GM12878 (cell line): Measurements from ENCODE around the gene RGS6. TPM values are rescaled to one million over a fixed set of nuclear protein-coding genes. Genes with fewer than 3 reads are reported as not detected.

Experiments used
- ATAC-seq: fragments of 200-7000 bp; cut with Tn5 transposase; 3 replicates; pipeline ENCODE4 v1.9.1; 2020; ENCODE audit warnings: mild to moderate bottlenecking, moderate library complexity
- BruUV-seq: library from RNA; stranded (reverse); fragments of 400-500 nt; replicated peaks from 2 replicates; lab custom pipeline; 2021; lab: Mats Ljungman, UMichigan
- CTCF ChIA-PET: fragments of 300-600 bp; sonication (Branson Sonifier 250); formaldehyde crosslinking; extraction: SDS; loops from one replicate; lab custom pipeline; 2021; ENCODE audit warnings: inconsistent platforms; lab: Yijun Ruan, JAX
- POLR2A ChIA-PET: fragments of 350-600 bp; formaldehyde crosslinking; extraction: SDS; loops from one replicate; lab custom pipeline; 2021; ENCODE audit warnings: inconsistent platforms; lab: Charles Lee
- RAD21 ChIA-PET: fragments of 300-600 bp; sonication (Branson Sonifier 250); formaldehyde crosslinking; loops from one replicate; lab custom pipeline; 2023; ENCODE audit warnings: antibody characterized with exemption; ENCODE audit not compliant: unreplicated experiment; lab: Charles Lee
- SMC1A ChIA-PET: fragments of 300-600 bp; sonication (Branson Sonifier 250); formaldehyde crosslinking; loops from one replicate; lab custom pipeline; 2023; ENCODE audit not compliant: unreplicated experiment, uncharacterized antibody; lab: Charles Lee
- DNase-seq: peaks from one replicate; pipeline ENCODE4 v3.0.0-alpha.2; 2011; ENCODE audit warnings: low read depth, low spot score
- FAIRE-seq: peaks from 3 replicates; lab custom pipeline; 2011; peaks lifted over from hg19 to GRCh38; lab: Jason Lieb, UNC
- H2AFZ ChIP-seq: 2 replicates; pipeline ENCODE4 v1.6.0; 2011; ENCODE audit warnings: low read depth, low read length, control low read depth; ENCODE audit not compliant: control insufficient read depth
- H3K27ac ChIP-seq: 2 replicates; pipeline ENCODE4 v1.5.1; 2011; ENCODE audit warnings: control low read depth; ENCODE audit not compliant: control insufficient read depth, insufficient read depth
- H3K27me3 ChIP-seq, 2 experiments: replicated peaks in 1 of 2; 2 replicates each; pipeline versions ENCODE4 v1.6.0 to v1.6.1; 2011; ENCODE audit warnings: low read length in 1 of 2; ENCODE audit not compliant: control insufficient read depth in 2 of 2, insufficient read depth in 2 of 2
- H3K36me3 ChIP-seq, 2 experiments: 2 replicates each; pipeline ENCODE4 v1.5.1; 2011; ENCODE audit warnings: low read length in 1 of 2; ENCODE audit not compliant: control insufficient read depth in 2 of 2, insufficient read depth in 2 of 2
- H3K4me1 ChIP-seq: 2 replicates; pipeline ENCODE4 v1.6.1; 2011; ENCODE audit warnings: mild to moderate bottlenecking, low read length, moderate library complexity, mixed read lengths; ENCODE audit not compliant: control insufficient read depth, insufficient read depth
- H3K4me2 ChIP-seq: 2 replicates; pipeline ENCODE4 v1.6.0; 2011; ENCODE audit warnings: control low read depth; ENCODE audit not compliant: control insufficient read depth, insufficient read depth
- H3K4me3 ChIP-seq: fragments of 200-600 bp; sonication (generic); 2 replicates; pipeline ENCODE4 v1.5.1; 2016
- H3K79me2 ChIP-seq: 2 replicates; pipeline ENCODE4 v1.6.0; 2011; ENCODE audit warnings: low read length; ENCODE audit not compliant: control insufficient read depth, insufficient read depth
- H3K9ac ChIP-seq: 2 replicates; pipeline ENCODE4 v1.8.0; 2011; ENCODE audit warnings: low read length, control low read depth, mixed read lengths; ENCODE audit not compliant: control insufficient read depth, insufficient read depth
- H3K9me3 ChIP-seq: replicated peaks from 3 replicates; pipeline ENCODE4 v1.5.1; 2011; ENCODE audit warnings: mild to moderate bottlenecking, low read length; ENCODE audit not compliant: control insufficient read depth, insufficient read depth
- H4K20me1 ChIP-seq: 2 replicates; pipeline ENCODE4 v1.6.0; 2011; ENCODE audit not compliant: control insufficient read depth, insufficient read depth
- ATF3 ChIP-seq: IDR thresholded peaks from 2 replicates; pipeline ENCODE4 v1.6.1; 2011; ENCODE audit warnings: low read depth, mild to moderate bottlenecking, low read length, moderate library complexity, borderline replicate concordance; ENCODE audit errors: extremely low read depth
- GATAD2B ChIP-seq: fragments of 450-650 bp; conservative IDR thresholded peaks from 2 replicates; pipeline ENCODE4 v1.6.1; 2017; ENCODE audit warnings: low read depth, mild to moderate bottlenecking, moderate library complexity
- HDAC2 ChIP-seq: fragments of 200-600 bp; sonication (generic); IDR thresholded peaks from 2 replicates; pipeline ENCODE4 v1.6.1; 2017
- JUNB ChIP-seq: IDR thresholded peaks from 2 replicates; pipeline ENCODE4 v1.6.1; 2016; ENCODE audit warnings: antibody characterized with exemption, mild to moderate bottlenecking
- MEF2B ChIP-seq: fragments of 450-650 bp; IDR thresholded peaks from 2 replicates; pipeline ENCODE4 v1.6.1; 2018; ENCODE audit warnings: mild to moderate bottlenecking, moderate library complexity; ENCODE audit not compliant: partially characterized antibody, poor library complexity, severe bottlenecking
- NFIC ChIP-seq: IDR thresholded peaks from 2 replicates; pipeline ENCODE4 v1.6.1; 2012; ENCODE audit warnings: low read depth, mild to moderate bottlenecking, inconsistent platforms, low read length, moderate library complexity
- RELB ChIP-seq: fragments of 450-650 bp; IDR thresholded peaks from 2 replicates; pipeline ENCODE4 v1.6.1; 2017; ENCODE audit warnings: low read depth, mild to moderate bottlenecking, moderate library complexity
- TARDBP ChIP-seq: IDR thresholded peaks from 2 replicates; pipeline ENCODE4 v1.6.1; 2016; ENCODE audit warnings: borderline replicate concordance
- WGBS: methylation state at CpG from one replicate; pipeline ENCODE4 v1.1.6; 2016; ENCODE audit warnings: low lambda C conversion rate; ENCODE audit not compliant: insufficient replicate concordance, insufficient coverage; ENCODE audit errors: missing lambda C conversion rate; 5-methylcytosine and 5-hydroxymethylcytosine counted together
- in situ Hi-C: fragments of 300-500 bp; cut with MboI; formaldehyde crosslinking; loops from 9 replicates; pipeline ENCODE4 v1.14.3; 2018; ENCODE audit warnings: mixed read lengths
- intact Hi-C: fragments of 100-400 bp; cut with micrococcal nuclease; formaldehyde crosslinking; loops from one replicate; pipeline ENCODE4 v1.14.2; 2022; ENCODE audit not compliant: unreplicated experiment
- polyA plus RNA-seq, 11 experiments: library from polyadenylated mRNA; depleted of rRNA in 4 of 11; unstranded in 6 of 11; stranded (reverse) in 5 of 11; fragments of >200 nt; fragmentation: Nextera tagmentation in 4 of 11; fragmentation: Illumina TruSeq in 1 of 11; extraction: Ambion mirVana in 4 of 11; extraction: Trizol in 1 of 11; gene quantifications; 1 replicate in 1 of 11; 2 replicates in 10 of 11; pipeline versions ENCODE4 v1.2.1 to v1.2.3, GENCODE V29; 2011 to 2016; ENCODE audit warnings: inconsistent platforms in 2 of 11, missing spikeins in 2 of 11, low read depth in 1 of 11
- total RNA-seq, 4 experiments: library from RNA; depleted of rRNA in 3 of 4; stranded (reverse); fragments of >200 nt in 3 of 4; fragmentation: Illumina TruSeq in 1 of 4; extraction: Trizol in 1 of 4; gene quantifications; 2 replicates each; pipeline versions ENCODE4 v1.2.1 to v1.2.3, GENCODE V29; 2013 to 2021

The RGS6 gene
- total and polyA plus RNA-seq, 10 of the 15 experiments (the other 5 are each of a cell fraction or from before 2014, with no cell fraction given), result 3.9 to 18.1 (median 12.4) TPM

- TF ChIP-seq TARDBP, result no peak
- no peak for TF ChIP-seq ATF3
- TF ChIP-seq MEF2B, result peak; percentile 22
- TF ChIP-seq GATAD2B, result peak; percentile 65; the same call in 1 of the 2 replicates
Measured at GRCh38 chr14:72237722-72238666, 305.8 kb downstream of the RGS6 start (continued).

GRCh38 chr14:72243309-72244293 lies 311.4 kb downstream of the RGS6 start:
- TF ChIP-seq JUNB (0 out of 2 replicates have a peak, but pooled peaks have one; percentile 31), HDAC2 (no peak), RELB (peak; percentile 55; the same call in 1 of the 2 replicates), NFIC (peak; percentile 37; the same call in 1 of the 2 replicates)
- no peak for DNase-seq
- ChIA-PET RAD21 (interaction anchor here (0.7 to 0.9 kb wide), 3 partner anchors 13 to 621 kb away, joined by 3 read pairs; no protein-coding TSS in a partner anchor), CTCF (interaction anchor here (1.0 kb wide), 2 partner anchors 14 to 28 kb away, joined by 3 read pairs; no protein-coding TSS in a partner anchor), SMC1A (interaction anchor here (0.6 to 1.5 kb wide), 5 partner anchors 24 to 120 kb away, joined by 3 to 4 read pairs (median 3); no protein-coding TSS in a partner anchor), POLR2A (interaction anchor here (1.0 kb wide), 1 partner anchor 47 kb away, joined by 3 read pairs; no protein-coding TSS in a partner anchor)
- BruUV-seq, result no TSS peak
- no peak overlapping the region for H2AFZ ChIP-seq
- 52% methylated on average over 5 of the region's 5 CpGs for WGBS
- H3K4me3 ChIP-seq, result no peak overlapping the region
- no peaks in the 10 kb centered on the region for H3K36me3 ChIP-seq
- intact Hi-C loops, result no loop called here
- H3K4me2 ChIP-seq, result no peak overlapping the region
- in situ Hi-C loops, result no loop called here
- no peaks in the 10 kb centered on the region for H4K20me1 ChIP-seq
- no peak overlapping the region for H3K9ac ChIP-seq
- FAIRE-seq, result no peak
- no peaks in the 10 kb centered on the region for H3K79me2 ChIP-seq
- no peaks in the 10 kb centered on the region for H3K27me3 ChIP-seq
- H3K27ac ChIP-seq, result no peak overlapping the region
- no peaks in the 10 kb centered on the region for H3K9me3 ChIP-seq
- peak; percentile 61 for ATAC-seq
- no peaks in the 10 kb centered on the region for H3K4me1 ChIP-seq
